Activated CD8-positive, alpha-beta memory T cell treated with anti-CD3 and anti-CD28 coated beads for 48 hours (primary cell): ENCODE results near the gene SRRM3.
"Not testable (repeated sequence)": the region's sequence is repeated elsewhere in the genome, so short reads cannot be mapped to it uniquely, and the experiment has no call there.

ENCODE experiments used
- DNase-seq, 3 experiments: peaks; one replicate each; pipeline ENCODE4 v3.0.0-alpha.2; 2020; ENCODE audit warnings: low read depth in 2 of 3, low spot score in 2 of 3

The SRRM3 gene

DNA sequence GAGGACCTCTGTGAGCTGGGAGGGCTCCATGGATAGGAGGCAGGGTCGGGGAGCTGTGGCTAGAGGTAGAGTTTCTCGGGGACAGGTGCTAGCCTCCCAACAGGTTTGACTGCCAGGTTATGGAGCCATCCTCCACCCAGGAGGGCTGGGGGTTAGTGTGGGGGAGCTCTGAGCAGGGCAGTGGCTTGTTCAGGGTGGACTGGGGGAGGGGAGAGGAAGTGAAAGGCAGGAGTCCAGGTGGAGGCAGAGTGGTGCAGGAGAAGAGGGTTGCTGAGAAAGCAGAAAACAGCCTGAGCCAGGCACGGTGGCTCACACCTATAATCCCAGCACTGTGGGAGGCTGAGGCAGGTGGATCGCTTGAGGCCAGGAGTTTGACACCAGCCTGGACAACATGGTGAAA lies 60.2 kb downstream of the SRRM3 start:
- no peak for DNase-seq

DNA sequence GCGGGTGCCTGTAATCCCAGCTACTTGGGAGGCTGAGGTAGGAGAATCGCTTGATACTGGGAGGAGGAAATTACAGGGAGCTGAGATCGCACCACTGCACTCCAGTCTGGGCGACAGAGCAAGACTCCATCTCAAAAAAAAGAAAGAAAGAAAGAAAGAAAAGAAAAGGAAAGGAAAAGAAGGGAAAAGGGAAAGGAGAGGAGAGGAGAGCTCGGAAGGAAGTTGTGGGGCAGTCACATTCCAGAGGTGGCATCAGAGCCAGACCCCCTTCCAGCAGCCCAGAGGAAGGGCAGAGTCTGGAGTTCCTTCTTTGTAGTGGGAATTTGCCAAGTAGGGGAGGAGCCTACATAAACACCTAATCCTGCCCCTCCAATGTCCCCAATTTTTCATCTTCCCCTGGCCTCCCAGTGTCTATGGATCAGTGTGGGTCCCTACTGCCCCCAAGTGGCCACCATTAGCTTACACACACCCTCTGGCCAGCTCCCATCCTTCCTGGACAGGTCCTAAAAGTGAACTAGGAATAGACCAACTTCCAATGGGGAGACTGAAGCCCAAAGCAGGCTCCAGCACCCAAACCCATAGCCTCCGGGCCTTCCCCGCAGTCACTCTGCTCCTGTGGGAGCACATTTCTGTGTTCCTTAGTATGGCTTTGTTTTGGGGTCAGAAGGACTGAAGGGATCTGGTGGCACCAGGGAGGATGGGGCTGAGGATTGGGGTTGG lies 61.1 kb downstream of the SRRM3 start:
- DNase-seq: no peak

DNA sequence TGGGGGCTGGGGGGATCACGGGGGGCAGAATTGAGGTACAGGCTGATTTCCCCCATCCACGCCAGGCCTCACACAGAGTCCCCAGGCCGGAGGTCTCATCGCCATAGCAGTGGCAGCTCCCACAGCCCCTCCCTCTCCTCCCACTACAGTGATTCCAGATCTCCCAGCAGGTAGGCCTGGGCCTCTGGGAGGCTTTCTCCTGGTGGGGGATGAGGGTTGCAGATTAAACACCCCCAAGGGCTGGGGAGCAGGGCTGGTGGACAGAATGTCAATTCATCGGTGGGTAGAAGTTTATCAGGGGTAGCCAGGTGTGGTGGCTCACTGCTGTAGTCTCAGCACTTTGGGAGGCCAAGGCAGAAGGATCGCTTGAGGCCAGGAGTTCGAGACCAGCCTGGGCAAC lies 63.6 kb downstream of the SRRM3 start:
- DNase-seq: no peak

GRCh38 chr7:76267107-76267893 lies 65.6 kb downstream of the SRRM3 start:
- DNase-seq: no peak

GRCh38 chr7:76267894-76268183 lies 66.1 kb downstream of the SRRM3 start:
- DNase-seq: no peak

GRCh38 chr7:76268376-76268775 lies 66.7 kb downstream of the SRRM3 start:
- DNase-seq: no peak

DNA sequence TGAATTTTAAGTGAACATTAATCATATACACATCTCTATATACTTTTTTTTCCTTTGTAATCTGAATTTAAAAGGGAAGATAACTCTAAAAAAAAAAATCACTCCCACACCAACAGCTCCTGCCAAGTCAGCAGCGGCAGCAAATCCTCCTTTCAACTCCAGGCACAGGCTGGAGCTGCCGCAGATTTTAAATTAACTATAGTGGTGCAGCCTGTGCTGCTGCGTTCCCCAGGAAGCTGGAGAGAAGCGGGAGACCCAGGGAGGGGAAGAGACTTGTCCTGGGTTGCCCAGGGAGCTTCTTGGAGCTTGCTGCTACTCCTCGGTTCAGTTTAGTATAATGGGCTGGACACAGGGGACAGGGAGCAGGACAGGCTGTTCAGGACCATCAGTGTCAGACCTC lies 68.2 kb downstream of the SRRM3 start:
- no peak for DNase-seq

DNA sequence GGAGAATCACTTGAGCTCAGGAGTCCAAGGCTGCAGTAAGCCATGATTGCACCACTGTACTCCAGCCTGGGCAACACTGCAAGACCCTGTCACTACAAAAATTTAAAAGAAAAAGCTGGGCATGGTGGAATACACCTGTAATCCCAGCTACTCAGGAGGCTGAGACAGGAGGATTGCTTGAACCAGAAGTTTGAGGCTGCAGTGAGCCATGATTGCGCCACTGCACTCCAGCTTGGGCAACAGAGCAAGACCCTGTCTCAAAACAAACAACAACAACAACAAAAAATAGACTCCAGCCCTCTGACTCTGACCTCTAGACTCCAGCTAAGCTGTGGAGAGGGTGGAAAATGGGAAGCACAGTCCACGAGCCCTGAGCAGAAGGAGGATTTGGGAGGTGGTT lies 69.7 kb downstream of the SRRM3 start:
- not testable (repeated sequence) for DNase-seq

GRCh38 chr7:76272142-76272541 lies 70.4 kb downstream of the SRRM3 start:
- DNase-seq: no peak

- DNase-seq: no peak
Measured at GRCh38 chr7:76272851-76273497, 71.3 kb downstream of the SRRM3 start.

GRCh38 chr7:76273503-76273902 lies 71.8 kb downstream of the SRRM3 start:
- DNase-seq: no peak

GRCh38 chr7:76278540-76278939 lies 76.8 kb downstream of the SRRM3 start:
- DNase-seq: no peak

DNA sequence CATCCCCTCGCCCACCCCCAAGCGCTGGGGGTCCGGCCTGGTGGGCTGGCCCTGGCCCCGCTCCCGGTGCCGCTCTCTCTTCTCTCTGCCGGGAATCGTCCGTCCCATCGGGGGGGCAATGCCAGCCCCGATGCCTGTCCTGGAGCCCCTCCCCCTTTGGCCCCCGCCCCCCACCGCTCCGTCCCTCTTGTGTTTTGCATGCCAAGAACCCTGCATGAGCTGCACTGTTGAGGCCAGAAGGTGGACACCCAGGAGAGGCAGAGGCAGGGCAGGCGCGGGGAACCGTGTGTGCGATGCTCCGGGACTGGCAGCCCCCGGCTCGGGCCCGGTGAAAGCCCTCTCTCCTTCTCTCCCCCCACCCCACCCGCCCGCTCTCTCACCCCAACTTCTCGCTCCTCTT lies 78.7 kb downstream of the SRRM3 start:
- no peak for DNase-seq

DNA sequence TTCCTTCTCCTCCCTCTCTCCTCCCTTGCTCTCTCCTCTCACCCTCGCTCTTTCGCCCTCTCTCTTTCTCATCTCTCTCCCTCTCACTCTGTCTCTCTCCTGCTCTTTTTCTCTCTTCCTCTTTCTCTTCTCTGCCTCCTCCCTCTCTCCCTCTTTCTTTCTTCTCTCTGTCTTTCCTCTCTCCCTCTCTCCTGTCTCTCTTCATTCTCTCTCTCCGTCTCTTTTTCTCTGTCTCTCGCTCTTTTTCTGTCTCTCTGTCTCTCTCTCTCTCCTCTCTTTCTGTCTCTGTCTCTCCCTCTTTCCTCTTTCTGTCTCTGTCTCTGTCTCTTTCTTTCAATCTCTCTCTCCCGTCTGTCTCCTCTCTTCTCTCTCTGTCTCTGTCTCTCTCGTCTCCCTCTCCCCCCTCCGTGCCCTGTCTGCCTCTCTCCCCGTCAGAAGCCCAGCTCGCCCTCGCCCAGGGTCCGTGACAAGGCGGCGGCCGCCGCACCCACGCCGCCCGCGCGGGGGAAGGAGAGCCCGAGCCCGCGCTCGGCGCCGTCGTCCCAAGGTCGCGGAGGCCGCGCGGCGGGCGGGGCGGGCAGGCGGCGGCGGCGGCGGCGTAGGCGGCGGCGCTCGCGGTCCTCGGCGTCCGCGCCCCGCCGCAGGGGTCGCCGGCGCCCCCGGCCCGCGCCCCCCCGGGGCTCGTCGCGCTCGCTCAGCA lies 79.5 kb downstream of the SRRM3 start:
- no peak for DNase-seq

GRCh38 chr7:76281706-76282343 lies 80.1 kb downstream of the SRRM3 start:
- no peak for DNase-seq

DNA sequence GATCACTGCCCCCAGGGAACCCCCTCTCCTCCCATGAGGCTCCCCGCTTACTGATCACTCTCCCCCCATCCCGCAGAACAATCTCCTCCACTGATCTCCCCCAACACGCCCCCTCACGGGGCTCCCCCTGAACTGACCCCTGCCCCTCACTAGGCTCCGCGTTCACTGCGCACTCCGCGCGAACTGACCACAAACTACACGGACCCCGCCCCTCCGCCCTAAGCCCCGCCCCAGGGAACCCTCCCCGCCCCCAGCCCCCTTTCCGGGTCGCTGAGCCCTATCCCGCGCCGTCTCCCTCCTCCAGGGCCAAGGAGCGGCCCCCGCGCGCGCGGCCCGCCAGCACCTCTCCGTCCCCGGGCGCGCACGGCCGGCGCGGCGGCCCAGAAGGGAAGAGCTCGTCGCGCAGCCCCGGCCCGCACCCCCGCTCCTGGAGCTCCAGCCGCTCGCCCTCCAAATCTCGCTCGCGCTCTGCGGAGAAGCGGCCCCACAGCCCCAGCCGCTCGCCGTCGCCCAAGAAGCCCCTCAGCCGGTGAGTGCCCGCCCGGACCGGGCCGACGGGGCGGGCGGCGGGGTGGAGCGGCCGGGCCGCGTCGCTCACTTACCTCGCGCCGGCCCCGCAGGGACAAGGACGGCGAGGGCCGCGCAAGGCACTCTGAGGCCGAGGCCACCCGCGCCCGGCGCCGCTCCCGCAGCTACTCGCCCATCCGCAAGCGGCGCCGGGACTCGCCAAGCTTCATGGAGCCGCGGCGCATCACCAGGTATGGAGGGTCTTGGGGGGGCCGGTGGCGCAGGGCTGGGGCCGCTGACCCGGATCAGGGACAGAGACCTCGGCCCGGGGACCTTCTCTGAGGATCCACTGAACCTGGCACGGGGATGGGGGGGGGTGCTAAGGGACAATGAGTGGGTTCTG lies 80.9 kb downstream of the SRRM3 start:
- DNase-seq: no peak

GRCh38 chr7:76283254-76284159 lies 81.8 kb downstream of the SRRM3 start:
- no peak for DNase-seq

DNA sequence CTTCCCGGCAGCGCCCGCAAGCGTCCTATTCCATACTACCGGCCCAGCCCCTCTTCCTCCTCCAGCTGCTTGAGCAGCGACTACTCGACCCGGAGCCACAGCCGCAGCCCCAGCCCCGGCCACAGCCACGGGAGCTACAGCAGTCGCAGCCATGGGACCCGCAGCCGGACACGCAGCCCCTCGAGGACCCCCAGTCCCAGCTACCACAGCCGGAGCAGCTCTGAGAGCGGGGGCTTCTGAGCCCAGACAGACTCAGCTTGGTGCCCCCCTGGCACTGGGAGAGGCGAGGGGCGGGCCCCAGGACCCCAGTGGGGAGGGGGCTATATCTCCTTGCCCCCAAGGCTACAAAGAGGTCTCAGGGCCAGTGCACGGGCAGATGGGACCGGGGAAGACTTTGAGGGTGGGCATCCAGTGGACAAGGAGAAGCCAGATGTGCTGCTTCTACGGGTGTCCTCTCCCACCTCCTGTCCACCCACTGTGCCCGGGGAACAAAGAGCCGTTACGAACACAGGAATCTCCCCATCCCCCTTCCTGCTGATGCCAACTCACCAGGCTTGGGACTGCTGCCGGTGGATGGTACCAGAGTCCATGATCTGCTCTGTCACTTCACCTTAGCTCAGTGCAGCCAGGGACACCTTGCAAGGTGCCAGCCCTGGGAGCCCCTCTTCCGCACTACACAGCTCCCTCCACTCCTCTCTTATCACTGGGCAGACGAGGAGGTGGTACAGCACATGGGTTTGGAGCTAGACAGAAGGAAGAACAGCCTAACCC lies 84.1 kb downstream of the SRRM3 start:
- DNase-seq: no peak
